Measurements from ENCODE around the gene WDR88.
A peak's percentile ranks its signal among the peaks of the same experiment; 100 is the strongest.
"Not testable (repeated sequence)": the region's sequence is repeated elsewhere in the genome, so short reads cannot be mapped to it uniquely, and the experiment has no call there.

The WDR88 gene

GRCh38 chr19:33174186-33174585, 42.3 kb downstream of the WDR88 start:
- no peak for DNase-seq

GRCh38 chr19:33175156-33175782, 43.4 kb downstream of the WDR88 start:
- no peak for DNase-seq

- no peak for DNase-seq
Measured at GRCh38 chr19:33175886-33176669, 44.2 kb downstream of the WDR88 start.

GRCh38 chr19:33176670-33177416, 44.9 kb downstream of the WDR88 start:
- peak; percentile 93 for DNase-seq

- DNase-seq: peak; percentile 81
Measured at GRCh38 chr19:33177417-33177979, 45.6 kb downstream of the WDR88 start.

GRCh38 chr19:33186431-33187182, 54.7 kb downstream of the WDR88 start:
- DNase-seq: no peak

- DNase-seq: no peak
Measured at GRCh38 chr19:33187183-33187540, 55.2 kb downstream of the WDR88 start.

- no peak for DNase-seq
Measured at GRCh38 chr19:33189453-33189852, 57.5 kb downstream of the WDR88 start.

GRCh38 chr19:33191092-33191491, 59.2 kb downstream of the WDR88 start:
- not testable (repeated sequence) for DNase-seq

- no peak for DNase-seq
Measured at GRCh38 chr19:33191501-33191900, 59.6 kb downstream of the WDR88 start.

- DNase-seq: no peak
Measured at GRCh38 chr19:33192010-33192409, 60.1 kb downstream of the WDR88 start.

- no peak for DNase-seq
Measured at GRCh38 chr19:33193269-33193864, 61.5 kb downstream of the WDR88 start.

GRCh38 chr19:33193865-33194362, 62.0 kb downstream of the WDR88 start, which contains the start of gene LRP3:
Gene LRP3 (plus strand): TSS chr19:33194330. CDS start chr19:33194786, 456 bp downstream.
- no peak for DNase-seq

GRCh38 chr19:33194532-33194885, 62.6 kb downstream of the WDR88 start:
- no peak for DNase-seq

- no peak for DNase-seq
Measured at GRCh38 chr19:33194886-33195644, 63.2 kb downstream of the WDR88 start.

GRCh38 chr19:33195645-33196347, 63.9 kb downstream of the WDR88 start:
- no peak for DNase-seq

- DNase-seq: no peak
Measured at GRCh38 chr19:33196446-33197193, 64.7 kb downstream of the WDR88 start.

GRCh38 chr19:33197591-33198000, 65.7 kb downstream of the WDR88 start:
- no peak for DNase-seq

GRCh38 chr19:33198169-33198568, 66.3 kb downstream of the WDR88 start:
- DNase-seq: no peak
